GM10266 (cell line): ENCODE data around the gene SIDT1.

Experiments used
- DNase-seq: peaks from one replicate; pipeline ENCODE4 v3.0.0; 2012; ENCODE audit errors: extremely low spot score
- TF ChIP-seq, protein P1 (sequence below): IDR thresholded peaks from 2 replicates; pipeline ENCODE4 v1.5.1; 2012; ENCODE audit warnings: mild to moderate bottlenecking, low read depth; ENCODE audit not compliant: control insufficient read depth, insufficient read depth; ENCODE audit errors: missing control alignments

Gene SIDT1

DNA sequence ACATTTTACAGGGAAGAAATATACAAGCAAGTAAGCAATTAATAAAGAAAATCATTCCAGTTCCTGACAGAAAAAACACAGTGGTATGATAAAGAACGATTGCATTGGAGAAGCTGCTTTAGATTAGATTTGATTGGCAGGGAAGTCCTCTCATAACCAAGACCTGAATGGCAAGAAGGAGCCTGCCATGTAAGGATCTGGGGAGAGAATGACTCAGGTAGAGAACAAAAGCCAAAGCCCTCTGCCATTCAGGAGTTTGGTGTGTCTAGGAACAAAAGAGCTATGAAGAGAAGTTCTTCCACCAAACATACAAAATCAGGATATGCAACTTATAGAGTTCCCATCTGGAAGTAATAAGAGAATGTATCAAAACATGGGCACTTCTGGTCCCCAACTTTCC is 57.6 kb downstream of the SIDT1 start:
- no peak for DNase-seq
- TF ChIP-seq, protein P1, sequence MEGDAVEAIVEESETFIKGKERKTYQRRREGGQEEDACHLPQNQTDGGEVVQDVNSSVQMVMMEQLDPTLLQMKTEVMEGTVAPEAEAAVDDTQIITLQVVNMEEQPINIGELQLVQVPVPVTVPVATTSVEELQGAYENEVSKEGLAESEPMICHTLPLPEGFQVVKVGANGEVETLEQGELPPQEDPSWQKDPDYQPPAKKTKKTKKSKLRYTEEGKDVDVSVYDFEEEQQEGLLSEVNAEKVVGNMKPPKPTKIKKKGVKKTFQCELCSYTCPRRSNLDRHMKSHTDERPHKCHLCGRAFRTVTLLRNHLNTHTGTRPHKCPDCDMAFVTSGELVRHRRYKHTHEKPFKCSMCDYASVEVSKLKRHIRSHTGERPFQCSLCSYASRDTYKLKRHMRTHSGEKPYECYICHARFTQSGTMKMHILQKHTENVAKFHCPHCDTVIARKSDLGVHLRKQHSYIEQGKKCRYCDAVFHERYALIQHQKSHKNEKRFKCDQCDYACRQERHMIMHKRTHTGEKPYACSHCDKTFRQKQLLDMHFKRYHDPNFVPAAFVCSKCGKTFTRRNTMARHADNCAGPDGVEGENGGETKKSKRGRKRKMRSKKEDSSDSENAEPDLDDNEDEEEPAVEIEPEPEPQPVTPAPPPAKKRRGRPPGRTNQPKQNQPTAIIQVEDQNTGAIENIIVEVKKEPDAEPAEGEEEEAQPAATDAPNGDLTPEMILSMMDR: no peak

DNA sequence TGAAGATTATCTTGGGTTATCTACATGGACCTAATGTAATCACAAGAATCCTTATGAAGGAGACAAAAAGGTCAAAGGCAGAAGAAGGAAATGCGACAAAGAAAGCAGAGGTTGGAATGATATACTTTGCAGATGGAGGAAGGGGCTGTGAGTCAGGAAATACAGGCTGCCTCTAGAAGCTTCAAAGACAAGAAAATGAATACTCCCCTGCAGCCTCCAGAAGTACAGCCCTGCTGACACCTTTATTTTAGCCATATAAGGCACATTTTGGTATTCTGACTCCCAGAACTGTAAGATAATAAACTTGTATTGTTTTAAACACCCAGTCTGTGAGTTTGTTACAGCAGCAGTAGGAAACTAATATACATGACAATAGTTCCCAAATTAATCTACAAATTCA is 58.6 kb downstream of the SIDT1 start:
- TF ChIP-seq, protein P1: no peak
- no peak for DNase-seq

DNA sequence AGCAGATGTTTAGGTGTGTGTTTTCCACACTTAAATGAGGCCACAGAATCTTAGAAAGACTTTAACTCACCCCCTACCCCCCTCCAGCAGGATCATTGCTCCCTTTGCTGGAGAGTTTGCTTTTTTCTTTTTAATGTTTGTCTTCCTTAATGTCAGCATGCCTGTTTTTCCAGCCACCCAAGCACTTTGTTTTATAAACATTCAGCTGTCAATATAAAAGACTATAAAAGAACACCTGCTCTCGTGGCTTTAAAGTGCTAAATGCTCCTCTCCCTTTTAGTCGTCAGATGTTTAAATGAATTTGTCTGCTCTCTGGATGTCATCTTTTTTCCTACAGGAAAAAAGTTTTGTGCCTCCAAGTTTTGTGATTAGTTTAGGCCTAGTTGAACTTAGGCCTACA is 61.7 kb downstream of the SIDT1 start:
- no peak for DNase-seq
- TF ChIP-seq, protein P1: no peak

DNA sequence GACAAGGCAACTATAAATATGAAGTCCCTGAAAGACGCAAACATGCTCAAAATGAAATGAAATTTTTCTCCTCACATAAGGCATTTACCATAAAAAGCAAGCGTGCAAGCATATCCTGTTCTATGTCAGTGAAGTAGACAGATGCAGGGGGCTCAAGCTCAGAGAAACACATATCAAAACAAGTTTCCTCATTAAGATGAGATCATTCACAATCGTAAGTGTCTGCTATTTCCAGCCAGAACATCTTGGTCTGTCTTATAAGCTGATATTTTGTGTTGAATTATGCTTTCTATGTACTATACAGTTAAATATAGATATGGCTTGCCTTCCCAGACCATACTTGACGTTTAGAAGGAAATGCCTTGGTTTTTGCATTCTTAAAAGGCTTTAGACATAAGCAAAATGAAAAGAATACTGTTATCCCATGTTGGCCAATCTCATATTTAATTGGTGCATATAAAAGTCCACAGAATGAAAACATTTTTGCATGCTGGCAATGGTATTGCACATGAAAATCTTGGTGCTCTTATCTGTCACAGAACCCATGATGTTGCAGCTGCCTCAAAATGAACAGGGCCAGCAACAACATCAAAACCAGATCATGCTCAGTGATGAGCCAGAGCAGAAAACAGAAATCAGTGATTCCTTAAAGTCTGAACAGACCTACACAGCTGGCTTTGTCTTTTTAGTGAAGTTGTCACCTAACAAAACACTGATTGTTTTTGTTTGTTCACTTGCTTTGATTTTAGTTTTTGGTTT is 65.4 kb downstream of the SIDT1 start:
- DNase-seq: no peak
- TF ChIP-seq, protein P1: no peak

DNA sequence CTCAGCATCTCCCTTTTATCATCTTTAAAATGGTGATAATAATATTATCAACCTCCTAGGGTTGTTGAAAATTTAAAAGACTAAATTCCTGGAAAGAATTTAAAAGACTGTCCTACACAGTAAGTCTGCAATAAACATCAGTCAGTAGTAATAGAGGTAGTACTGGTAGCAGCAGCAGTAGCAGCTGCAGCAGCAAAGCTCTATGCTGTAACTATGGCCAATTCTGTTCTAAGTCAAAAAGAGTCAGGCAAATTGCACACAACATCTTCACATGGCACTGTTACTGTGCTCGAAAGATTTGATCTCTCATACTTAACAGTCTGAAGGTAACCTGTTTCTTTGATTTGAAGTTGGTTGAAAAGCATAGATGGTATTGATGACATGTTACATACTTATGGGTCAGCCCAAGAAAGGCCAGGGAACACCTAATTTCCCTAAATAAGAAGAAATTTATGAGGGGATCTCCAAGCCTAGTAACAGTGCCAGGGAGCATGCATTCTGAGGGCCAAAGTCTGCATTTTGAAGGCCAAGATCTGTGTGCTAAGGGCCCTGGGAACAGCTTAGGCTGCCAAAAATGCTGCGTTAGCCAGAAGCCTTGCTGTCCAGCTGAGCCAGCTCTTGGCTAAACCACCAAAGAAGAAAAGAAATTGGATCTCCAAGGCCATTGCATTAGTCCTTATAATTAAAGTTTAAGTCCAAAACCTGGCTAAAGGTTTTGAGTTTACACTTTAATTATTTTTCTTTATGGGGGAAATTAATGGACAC is 68.2 kb downstream of the SIDT1 start:
- TF ChIP-seq, protein P1: no peak

DNA sequence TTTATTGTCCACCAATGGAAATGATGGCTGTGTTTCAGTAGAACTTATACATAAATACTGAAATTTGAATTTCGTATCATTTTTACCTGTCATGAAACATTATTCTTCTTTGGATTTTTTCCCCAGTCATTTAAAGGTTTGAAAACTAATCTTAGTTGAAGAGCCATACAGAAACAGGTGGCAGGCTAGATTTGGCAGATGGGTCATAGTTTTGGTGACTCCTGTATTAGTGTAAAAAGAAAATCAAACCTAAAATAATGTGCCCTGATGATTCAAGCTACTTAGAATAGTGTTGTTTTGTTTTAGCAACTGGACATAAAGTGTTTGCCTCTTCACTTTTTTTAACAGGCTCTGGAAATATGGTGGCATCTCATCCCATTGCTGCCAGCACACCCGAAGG is 68.9 kb downstream of the SIDT1 start:
- DNase-seq: no peak
- TF ChIP-seq, protein P1: no peak

More for the DNA sequence above, 68.2 kb downstream of the SIDT1 start:
- no peak for DNase-seq

DNA sequence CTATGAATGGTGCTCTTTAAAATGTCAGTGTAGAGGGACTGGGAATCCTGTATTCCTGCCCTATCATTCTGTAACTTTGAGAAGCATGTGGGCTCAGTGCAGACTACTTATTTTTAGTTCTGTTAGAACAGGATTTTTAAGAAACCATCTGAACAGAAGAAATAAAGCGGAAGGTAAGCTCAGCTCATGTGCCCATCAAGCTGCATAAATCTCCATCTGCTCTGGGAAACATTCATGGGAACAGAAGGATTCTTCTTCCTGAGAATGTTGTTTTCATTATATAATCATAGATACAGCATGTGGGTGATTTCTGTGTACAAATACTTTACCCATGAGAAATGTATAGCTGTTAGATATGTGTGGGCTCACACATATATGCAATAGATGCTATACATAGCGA is 69.9 kb downstream of the SIDT1 start:
- no peak for DNase-seq
- TF ChIP-seq, protein P1: no peak
